ENCODE measurements around the gene SLC35F5. TPM values are rescaled to one million over a fixed set of nuclear protein-coding genes. Genes with fewer than 3 reads are reported as not detected.
"Not testable (repeated sequence)": the region's sequence is repeated elsewhere in the genome, so short reads cannot be mapped to it uniquely, and the experiment has no call there.

Gene SLC35F5, protein sequence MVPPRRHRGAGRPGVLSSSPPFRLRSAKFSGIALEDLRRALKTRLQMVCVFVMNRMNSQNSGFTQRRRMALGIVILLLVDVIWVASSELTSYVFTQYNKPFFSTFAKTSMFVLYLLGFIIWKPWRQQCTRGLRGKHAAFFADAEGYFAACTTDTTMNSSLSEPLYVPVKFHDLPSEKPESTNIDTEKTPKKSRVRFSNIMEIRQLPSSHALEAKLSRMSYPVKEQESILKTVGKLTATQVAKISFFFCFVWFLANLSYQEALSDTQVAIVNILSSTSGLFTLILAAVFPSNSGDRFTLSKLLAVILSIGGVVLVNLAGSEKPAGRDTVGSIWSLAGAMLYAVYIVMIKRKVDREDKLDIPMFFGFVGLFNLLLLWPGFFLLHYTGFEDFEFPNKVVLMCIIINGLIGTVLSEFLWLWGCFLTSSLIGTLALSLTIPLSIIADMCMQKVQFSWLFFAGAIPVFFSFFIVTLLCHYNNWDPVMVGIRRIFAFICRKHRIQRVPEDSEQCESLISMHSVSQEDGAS
- 54.0 TPM for total RNA-seq
- long read RNA-seq, full-length matches to known transcripts, result 27 of 33 reads
- long read RNA-seq, partial matches to known transcripts, result 0 of 33 reads
- long read RNA-seq, other reads (novel, unspliced or antisense), result 6 of 33 reads

DNA sequence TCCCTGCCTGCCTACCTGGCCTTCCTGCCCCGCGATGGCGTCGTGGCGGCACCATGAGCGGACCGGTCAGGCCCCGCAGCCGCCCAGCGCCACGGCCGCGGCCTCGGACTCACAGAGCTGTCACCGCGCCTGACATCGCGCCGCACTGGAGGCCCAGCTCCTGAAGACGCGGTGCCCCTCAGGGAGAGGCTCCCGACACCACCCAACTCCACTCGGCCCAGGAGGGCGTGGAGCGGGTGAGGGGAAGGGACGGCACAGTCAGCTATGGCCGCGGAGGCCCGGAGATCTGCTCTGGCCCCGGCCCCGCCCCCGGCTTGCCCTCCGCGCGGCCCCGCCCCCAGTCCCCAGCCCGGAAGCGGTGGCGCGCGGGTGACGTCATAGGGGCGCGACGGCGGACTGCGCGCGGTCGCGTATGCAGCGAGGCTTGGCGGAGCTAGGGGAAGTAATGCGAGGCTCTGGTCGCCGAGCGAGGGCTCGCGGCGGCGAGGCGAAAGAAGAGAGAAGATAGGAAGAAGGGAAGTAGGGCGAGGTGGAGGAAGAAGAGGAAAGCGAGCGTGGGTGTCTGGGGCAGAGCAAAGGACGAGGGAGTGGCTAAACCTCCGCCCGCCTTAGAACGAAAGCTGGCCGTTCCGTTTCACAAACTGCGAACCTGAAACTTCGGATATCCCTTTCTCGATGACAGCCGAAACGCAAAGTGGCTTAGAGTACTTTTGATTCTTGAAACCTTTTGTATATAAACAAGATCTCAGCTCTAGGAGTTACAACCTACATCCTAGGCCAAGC lies at the start of gene SLC35F5:
TSS of gene SLC35F5 (minus strand) at position 288 of the 783 bp plus-strand sequence. CDS start at position 55, 233 bp downstream.
- ATAC-seq, result peak; percentile 99
- DNase-seq (ENCODE audit: missing footprints), result peak; percentile 96
- intact Hi-C loops (cut with DNase I), result loop anchor here (1.0 to 10.0 kb wide), 3 partner anchors 62 to 188 kb away; partner anchors contain the start of gene ACTR3

DNA sequence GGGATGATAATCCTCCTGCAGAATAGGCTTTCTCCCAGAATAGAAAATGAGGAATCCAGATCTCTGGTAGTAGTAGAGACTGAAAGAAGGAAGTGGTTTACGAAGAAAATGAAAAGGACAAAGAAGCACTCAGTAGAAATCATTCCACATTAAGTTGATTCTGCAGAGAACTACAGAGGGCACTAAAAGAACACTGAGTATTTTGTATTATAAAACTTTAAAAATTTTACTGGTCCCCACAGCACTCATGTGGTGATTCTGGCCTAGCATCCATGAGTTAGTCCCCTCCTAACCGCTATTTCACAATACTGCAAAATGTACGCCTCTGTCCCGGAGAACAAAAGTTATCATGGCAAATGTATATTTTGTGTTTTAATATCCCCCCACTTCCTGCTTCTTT lies 42.9 kb upstream of the SLC35F5 start:
- ATAC-seq (no peak), DNase-seq (ENCODE audit: missing footprints) (no peak)
- intact Hi-C loops (cut with DNase I), result no loop called here

DNA sequence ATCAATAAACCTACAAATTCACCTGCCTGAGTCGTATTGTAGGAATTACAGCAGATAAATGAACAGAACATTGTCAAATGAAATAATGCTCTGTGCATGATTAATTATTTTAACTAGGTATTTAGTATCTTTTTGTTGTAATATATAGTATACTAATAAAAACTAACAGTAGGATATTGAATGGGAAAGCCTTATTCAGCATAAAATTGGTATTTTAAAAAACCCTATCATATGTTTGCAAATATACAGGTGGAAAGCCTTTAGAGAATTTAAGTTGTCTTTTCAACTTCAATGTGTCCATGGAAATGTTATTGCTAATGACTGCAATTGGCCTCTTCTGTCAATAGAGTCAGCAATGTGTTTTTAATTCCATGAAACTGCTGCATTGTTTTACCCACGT lies 40.8 kb upstream of the SLC35F5 start:
- ATAC-seq (no peak), DNase-seq (ENCODE audit: missing footprints) (no peak)
- intact Hi-C loops (cut with DNase I), result no loop called here

DNA sequence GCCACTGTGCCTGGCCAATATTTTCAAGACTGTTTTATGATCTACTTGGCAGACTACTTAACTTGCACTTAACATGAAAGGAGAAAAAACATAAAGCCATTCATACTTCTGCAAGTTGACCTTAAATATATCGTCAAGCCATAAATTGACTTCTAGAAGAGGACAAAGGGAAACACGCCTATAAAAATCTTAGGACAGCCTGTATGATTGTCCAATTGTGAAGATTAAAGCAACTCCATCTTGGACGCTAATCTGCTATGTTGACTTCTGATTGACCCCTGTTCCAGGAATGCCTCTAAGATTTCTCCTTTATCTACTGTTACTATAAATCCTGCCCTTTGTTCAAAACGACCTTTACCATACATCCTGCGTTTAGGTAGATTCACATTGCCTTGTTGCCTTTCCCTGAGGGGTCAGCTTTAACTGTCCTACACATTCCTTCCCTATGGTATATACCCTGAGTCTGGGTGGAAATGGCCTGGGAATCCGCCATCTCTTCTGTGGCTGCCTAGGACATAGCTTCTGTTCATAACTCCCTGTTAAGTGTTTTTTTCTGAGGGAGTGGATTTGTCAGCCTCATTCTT lies 40.2 kb upstream of the SLC35F5 start:
- no peak for DNase-seq (ENCODE audit: missing footprints)

DNA sequence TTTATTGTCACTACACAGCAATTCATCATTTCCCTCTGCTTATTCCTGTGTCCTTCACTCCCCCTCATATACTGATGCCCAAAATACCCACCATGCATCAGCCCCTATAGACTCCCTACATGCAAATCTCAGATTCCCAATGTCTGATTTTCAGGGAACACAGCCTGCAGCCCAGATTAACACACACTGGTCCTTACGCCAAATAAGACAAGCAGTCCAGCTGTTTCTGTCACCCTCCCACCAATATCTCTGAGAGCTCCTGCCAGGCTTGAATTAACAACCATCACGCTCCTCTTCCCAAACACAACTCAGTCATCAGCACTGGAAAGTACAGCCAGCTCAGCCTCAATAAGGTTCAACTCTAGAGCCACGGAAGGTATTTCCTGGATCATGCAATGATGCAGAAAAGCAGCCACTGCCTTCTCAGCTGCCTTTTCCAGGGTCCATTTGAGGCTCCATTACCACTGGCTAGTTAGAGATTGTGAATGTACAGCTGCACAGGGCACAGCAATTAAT lies 39.0 kb upstream of the SLC35F5 start:
- intact Hi-C loops (cut with DNase I), result no loop called here
- peak; percentile 39 for ATAC-seq

More for the DNA sequence above, 40.2 kb upstream of the SLC35F5 start:
- ATAC-seq, result no peak
- intact Hi-C loops (cut with DNase I), result no loop called here

DNA sequence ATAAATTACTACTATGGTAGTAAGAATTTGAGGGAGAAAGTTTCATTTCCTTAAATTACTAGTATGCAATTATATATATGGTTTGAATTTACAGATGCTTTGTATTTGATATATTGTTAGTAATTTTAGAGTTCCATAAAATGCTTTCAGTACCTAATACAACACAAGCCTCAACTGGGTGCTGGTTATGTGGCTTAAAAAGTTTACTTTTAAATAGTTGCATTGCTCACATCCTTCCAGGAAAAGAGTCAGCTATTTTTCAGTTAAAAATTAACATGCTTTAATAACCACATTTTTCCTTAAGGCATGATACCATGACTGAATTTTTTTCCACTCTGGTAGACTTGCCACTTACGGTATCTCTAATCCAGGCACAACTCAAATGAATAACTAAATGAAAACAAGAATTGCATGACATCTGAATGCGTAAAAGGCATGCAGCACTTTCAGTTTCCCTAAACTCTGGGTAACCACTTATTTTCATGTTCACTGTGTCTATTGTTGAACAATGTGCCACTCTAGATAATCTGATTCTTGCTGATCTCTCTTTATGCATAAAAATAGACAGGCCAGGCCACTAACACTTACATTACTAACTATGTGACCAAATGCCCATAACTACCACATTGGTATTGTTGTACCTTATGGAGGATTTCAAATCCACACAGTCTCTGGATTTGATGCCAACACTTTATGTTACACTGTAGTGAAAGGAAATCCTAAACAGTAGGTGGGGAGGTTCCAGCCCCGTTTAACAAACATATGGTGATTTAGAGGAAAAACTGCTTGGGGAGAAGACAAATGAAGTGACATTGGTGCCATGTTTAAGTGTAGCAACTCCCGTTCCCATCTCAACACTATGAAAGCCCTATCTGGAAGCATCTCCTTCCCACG lies 35.5 kb upstream of the SLC35F5 start:
- intact Hi-C loops (cut with DNase I), result no loop called here
- no peak for ATAC-seq
- no peak for DNase-seq (ENCODE audit: missing footprints)

More for the DNA sequence above, 39.0 kb upstream of the SLC35F5 start:
- DNase-seq (ENCODE audit: missing footprints), result no peak

DNA sequence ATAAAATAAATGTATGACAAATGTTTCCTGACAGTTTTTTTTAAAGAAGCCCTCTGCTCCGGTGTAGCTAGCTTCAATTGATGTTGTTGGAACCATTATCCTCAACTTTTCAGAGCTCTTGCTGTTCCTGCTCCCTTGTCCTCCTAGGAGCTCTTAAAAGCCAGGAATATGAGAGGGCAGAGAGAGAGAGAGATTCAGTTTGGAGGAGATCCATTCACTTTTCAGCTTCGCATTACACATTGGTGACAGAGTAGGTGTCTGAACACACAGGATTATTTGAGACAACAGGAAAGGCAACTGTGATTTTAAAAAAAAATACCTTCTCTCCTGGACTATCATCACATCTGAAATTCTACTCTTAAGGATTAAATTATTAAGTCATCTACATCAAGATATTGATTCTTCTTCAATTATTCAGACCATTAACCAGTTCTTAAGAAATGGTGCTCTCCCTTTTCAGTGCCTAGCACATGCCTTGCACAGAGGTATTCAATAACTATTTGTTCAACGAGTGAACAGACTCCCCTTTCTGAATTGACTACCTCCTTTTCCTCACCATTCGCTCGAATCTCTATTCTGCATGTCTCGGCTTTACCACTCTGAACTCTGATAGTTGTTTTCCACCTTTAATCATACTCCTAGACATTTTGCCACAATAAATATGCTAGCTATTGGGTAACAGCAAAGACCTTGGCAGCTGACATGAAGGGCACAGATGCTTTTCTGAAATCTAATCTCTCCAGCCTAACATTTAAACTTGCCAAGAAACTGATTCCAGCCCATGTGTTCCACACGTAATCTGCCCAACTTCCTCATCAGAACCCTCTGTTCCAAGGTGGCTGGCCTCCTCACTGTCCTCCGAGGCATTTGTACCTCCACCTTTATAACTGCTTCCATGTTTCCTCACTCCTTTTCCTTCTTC lies 28.6 kb upstream of the SLC35F5 start:
- DNase-seq (ENCODE audit: missing footprints), result no peak
- ATAC-seq, result peak; percentile 73
- intact Hi-C loops (cut with DNase I), result no loop called here

DNA sequence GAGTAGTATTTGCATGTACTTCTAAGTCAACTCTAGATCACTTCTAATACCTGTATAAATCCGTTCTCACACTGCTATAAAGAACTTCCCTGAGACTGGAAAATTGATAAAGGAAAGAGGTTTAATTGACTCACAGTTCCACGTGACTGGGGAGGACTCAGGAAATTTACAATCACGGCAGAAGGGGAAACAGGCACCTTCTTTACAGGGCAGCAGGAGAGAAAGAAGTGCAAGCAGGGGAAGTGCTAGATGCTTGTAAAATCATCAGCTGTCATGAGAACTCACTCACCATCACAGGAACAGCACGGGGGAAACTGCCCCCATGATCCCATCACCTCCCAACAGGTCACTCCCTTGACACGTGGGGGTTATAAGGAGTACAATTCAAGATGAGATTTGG lies 24.0 kb upstream of the SLC35F5 start:
- ATAC-seq, result no peak
- no peak for DNase-seq (ENCODE audit: missing footprints)
- intact Hi-C loops (cut with DNase I), result no loop called here

DNA sequence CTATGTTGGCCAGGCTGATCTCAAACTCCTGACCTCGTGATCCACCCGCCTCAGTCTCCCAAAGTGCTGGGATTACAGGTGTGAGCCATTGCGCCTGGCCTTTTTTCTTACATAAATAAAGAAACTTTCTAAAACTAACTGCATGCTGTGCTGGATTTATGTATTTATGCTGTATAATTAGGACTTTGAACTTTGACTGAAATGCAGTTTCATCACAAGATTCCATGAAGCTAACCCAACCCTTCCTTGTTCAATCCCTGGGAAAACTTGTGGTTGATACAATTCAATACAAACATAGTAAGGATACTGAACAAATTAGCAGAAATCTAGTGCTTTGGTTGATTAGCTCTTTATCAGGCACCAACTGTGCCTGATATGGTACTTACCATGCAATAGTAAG lies 20.9 kb upstream of the SLC35F5 start:
- DNase-seq (ENCODE audit: missing footprints) (no peak), ATAC-seq (no peak)
- intact Hi-C loops (cut with DNase I), result no loop called here

DNA sequence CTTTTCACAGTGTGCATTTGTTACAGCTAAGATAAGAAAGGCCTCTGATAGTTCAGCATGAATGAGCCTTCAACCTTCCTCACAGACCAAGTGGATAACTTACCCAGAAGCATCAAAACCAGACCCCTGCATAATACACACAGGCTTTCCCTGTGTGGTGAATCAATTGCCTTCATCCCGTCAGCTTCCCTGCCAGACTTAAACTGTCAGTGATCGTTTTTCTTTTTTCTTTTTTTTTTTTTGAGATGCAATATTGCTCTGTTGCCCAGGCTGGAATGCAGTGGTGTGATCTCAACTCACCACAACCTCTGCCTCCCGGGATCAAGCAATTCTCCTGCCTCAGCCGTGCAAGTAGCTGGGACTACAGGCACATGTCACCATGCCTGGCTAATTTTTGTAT lies 20.5 kb upstream of the SLC35F5 start:
- intact Hi-C loops (cut with DNase I), result no loop called here
- ATAC-seq (no peak), DNase-seq (ENCODE audit: missing footprints) (no peak)

DNA sequence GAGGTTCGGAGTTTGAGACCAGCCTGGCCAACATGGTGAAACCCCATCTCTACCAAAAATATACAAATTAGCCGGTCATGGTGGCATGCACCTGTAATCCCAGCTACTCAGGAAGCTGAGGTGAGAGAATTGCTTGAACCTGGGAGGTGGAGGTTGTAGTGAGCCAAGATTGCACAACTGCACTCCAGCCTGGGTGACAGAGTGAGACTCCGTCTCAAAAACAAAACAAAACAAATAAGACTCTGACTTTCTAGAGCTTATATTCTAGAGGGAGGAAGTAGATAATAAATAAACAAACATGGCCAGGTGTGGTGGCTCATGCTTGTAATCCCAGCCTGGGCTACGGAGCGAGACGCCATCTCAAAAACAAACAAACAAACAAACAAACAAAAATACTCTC lies 18.2 kb upstream of the SLC35F5 start:
- DNase-seq (ENCODE audit: missing footprints); ATAC-seq; intact Hi-C loops (cut with DNase I): not testable (repeated sequence)

DNA sequence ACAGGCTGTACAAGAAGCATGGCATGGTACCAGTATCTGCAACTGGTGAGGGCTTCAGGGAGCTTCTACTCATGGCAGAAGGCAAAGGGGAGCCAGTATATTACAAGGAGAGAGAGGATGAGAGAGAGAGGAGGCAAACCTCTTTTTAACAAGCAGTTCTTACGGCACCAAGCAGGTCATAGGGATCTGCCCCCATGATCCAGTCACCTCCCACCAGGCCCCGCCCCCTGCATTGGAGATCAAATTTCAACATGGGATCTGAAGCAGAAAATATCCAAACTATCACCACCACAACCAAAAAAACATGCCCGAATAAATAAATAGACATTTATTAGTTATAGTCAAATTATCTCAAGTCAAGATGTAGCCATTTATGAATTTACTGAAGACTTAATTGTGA lies 14.5 kb upstream of the SLC35F5 start:
- intact Hi-C loops (cut with DNase I), result no loop called here
- ATAC-seq (no peak), DNase-seq (ENCODE audit: missing footprints) (no peak)

DNA sequence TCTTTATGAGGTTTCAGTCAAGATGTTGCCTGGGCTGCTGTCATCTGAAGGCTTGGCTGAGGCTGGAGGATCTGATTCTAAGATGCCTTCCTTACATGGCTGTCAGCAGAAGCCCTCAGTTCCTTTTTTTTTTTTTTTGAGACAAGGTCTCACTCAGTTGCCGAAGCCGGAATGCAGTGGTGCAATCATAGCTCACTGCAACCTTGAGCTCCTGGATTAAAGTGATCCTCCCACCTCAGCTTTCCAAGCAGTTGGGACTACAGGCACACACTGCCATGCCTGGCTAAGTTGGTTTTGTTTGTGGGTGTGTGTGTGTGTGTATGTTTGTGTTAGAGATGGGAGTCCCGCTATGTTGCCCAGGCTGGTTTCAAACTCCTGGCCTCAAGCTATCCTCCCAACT lies 13.1 kb upstream of the SLC35F5 start:
- ATAC-seq, result no peak
- DNase-seq (ENCODE audit: missing footprints), result no peak
- intact Hi-C loops (cut with DNase I), result no loop called here

DNA sequence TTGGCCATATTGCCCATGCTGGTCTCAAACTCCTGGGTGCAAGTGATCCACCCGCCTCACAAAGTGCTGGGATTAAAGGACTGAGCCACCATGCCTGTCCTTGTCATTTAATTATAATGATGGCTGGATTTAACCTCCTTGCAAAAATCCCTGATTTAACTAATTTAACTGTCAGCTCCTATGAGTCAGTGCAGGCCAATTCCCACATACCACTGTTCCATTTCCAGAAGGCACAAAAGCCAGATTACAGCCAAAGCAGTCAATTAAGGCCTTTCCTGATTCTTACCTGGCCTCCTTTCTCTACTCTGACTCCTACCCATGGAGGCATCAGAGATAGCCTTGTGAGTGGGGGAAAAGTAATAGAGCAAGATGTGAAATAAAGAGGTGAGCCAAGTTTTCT lies 12.3 kb upstream of the SLC35F5 start:
- ATAC-seq (no peak), DNase-seq (ENCODE audit: missing footprints) (no peak)
- intact Hi-C loops (cut with DNase I), result no loop called here

DNA sequence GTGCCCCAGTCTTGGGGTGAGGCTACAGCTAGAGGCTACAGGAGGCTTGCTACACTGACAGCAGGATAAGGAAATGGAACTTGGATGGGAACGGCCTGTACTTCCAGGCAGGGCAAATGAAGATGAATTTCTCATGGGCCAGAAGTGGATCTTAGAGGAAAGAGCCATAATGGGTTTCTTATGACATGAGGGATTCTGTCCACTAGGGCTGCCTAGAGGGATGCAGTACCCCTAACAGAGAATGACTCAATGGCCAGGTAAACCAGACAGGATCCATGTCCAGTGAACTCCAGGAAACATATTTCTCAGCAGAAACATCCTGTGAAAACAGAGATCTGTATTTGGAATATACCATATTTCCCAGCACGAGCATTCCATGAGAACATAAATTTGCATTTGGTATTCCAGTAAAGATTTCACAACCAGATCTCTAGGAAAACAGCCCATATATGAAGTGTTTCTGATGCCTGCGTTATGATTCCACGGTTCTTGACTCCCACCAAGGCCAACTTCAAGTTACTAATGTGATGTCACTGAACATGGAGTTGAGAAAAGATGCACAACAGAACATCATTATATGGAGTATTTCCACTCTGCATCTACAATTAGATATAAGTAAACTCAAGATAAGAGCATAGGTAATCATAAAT lies 11.5 kb upstream of the SLC35F5 start:
- intact Hi-C loops (cut with DNase I), result no loop called here
- ATAC-seq (no peak), DNase-seq (ENCODE audit: missing footprints) (no peak)

DNA sequence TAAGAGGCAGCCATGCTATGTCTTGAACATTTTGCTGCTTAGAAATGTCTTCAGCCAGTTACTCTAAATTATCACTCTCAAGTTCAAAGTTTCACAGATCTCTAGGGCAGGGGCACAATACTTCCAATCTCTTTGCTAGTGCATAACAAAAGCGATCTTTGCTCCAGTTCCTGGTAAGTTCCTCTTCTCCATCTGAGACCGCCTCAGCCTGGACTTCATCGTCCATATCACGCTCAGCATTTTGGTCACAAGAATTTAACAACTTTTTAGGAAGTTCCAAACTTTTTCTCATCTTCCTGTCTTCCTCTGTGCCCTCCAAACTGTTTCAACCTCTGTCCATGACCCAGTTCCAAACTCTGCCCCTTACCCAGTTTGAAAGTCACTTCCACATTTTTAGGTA lies 8.8 kb upstream of the SLC35F5 start:
- DNase-seq (ENCODE audit: missing footprints) (no peak), ATAC-seq (no peak)
- intact Hi-C loops (cut with DNase I), result no loop called here
